Lung (tissue), 12 donors: ENCODE data around the gene DCLK1. TPM values are rescaled to one million over a fixed set of nuclear protein-coding genes. Genes with fewer than 3 reads are reported as not detected.

Experiments used
- ATAC-seq: fragments of 200-7000 bp; cut with Tn5 transposase; one replicate; pipeline ENCODE4 v1.9.1; 2020; ENCODE audit warnings: moderate number of reproducible peaks; ENCODE audit not compliant: insufficient read depth, low FRiP score
- DNase-seq, 3 donors: peaks; one replicate each; pipeline ENCODE4 v3.0.0-alpha.2; 2013 to 2017
- H3K27ac ChIP-seq, 2 donors: one replicate each; pipeline ENCODE4 v1.5.1; 2013; ENCODE audit warnings: mild to moderate bottlenecking in 2 of 2, moderate library complexity in 2 of 2, control low read depth in 1 of 2, inconsistent platforms in 1 of 2, low read depth in 1 of 2, low read length in 1 of 2
- H3K27me3 ChIP-seq, 3 donors: one replicate each; pipeline ENCODE4 v1.5.1; 2013; ENCODE audit warnings: low read length in 2 of 3; ENCODE audit not compliant: control insufficient read depth in 3 of 3, insufficient read depth in 3 of 3
- H3K36me3 ChIP-seq, 4 donors: one replicate each; pipeline ENCODE4 v1.5.1; 2013; ENCODE audit warnings: low read length in 4 of 4, mild to moderate bottlenecking in 1 of 4, moderate library complexity in 1 of 4; ENCODE audit not compliant: control insufficient read depth in 4 of 4, insufficient read depth in 4 of 4
- H3K4me1 ChIP-seq, 5 donors: one replicate each; pipeline ENCODE4 v1.5.1; 2013; ENCODE audit warnings: low read length in 5 of 5, mild to moderate bottlenecking in 2 of 5, moderate library complexity in 1 of 5; ENCODE audit not compliant: control insufficient read depth in 5 of 5, insufficient read depth in 5 of 5
- H3K4me3 ChIP-seq: one replicate; pipeline ENCODE4 v1.5.1; 2013; ENCODE audit warnings: mild to moderate bottlenecking, control low read depth, moderate library complexity
- H3K9ac ChIP-seq, 2 donors: one replicate each; pipeline ENCODE4 v1.5.1; 2013; ENCODE audit warnings: low read length in 2 of 2, control low read depth in 1 of 2; ENCODE audit not compliant: insufficient read depth in 1 of 2
- H3K9me3 ChIP-seq, 4 donors: one replicate each; pipeline ENCODE4 v1.5.1; 2013; ENCODE audit warnings: low read length in 3 of 4, mild to moderate bottlenecking in 1 of 4, moderate library complexity in 1 of 4; ENCODE audit not compliant: control insufficient read depth in 4 of 4, insufficient read depth in 3 of 4
- WGBS, 2 donors: extraction: QIAGEN DNeasy Blood & Tissue Kit; methylation state at CpG; one replicate each; pipeline ENCODE4 v1.1.7; 2013; 5-methylcytosine and 5-hydroxymethylcytosine counted together
- polyA plus RNA-seq, 2 donors: library from polyadenylated mRNA; stranded (reverse); fragments of 200-250 nt; gene quantifications; one replicate each; pipeline ENCODE4 v1.2.1, GENCODE V29; 2013
- total RNA-seq, 2 donors: library from RNA; depleted of rRNA in 1 of 2; stranded (reverse); fragments of >200 nt in 1 of 2; gene quantifications; one replicate each; pipeline ENCODE4 v1.2.1, GENCODE V29; 2014 to 2021
- TF ChIP-seq, protein P1 (sequence below): IDR thresholded peaks from 2 replicates; pipeline ENCODE4 v1.5.1; 2012; ENCODE audit warnings: mild to moderate bottlenecking; ENCODE audit errors: control extremely low read depth, extremely low read depth
- donor health status: control.
- donor health status: control.
- donor health status: Bipolar disorder and iron deficiency.
- donor health status: healthy.
- donor health status: DM: yes; HTN: yes; CAD: no.

Gene DCLK1
- total and polyA plus RNA-seq, 4 donors = 1.2 to 23.5 (median 7.0) TPM

GRCh38 chr13:36154567-36155291 is 23.5 kb upstream of the DCLK1 start:
- Histone ChIP-seq H3K4me1 (peaks cover 0 to 15% (median 2%) of the 10 kb centered on the region in 5 donors), H3K36me3 (no peaks in the 10 kb centered on the region), H3K4me3 (no peak overlapping the region), H3K9ac (no peak overlapping the region), H3K27ac (no peak overlapping the region), H3K27me3 (no peaks in the 10 kb centered on the region), H3K9me3 (no peaks in the 10 kb centered on the region)
- ATAC-seq = no peak
- TF ChIP-seq, protein P1, sequence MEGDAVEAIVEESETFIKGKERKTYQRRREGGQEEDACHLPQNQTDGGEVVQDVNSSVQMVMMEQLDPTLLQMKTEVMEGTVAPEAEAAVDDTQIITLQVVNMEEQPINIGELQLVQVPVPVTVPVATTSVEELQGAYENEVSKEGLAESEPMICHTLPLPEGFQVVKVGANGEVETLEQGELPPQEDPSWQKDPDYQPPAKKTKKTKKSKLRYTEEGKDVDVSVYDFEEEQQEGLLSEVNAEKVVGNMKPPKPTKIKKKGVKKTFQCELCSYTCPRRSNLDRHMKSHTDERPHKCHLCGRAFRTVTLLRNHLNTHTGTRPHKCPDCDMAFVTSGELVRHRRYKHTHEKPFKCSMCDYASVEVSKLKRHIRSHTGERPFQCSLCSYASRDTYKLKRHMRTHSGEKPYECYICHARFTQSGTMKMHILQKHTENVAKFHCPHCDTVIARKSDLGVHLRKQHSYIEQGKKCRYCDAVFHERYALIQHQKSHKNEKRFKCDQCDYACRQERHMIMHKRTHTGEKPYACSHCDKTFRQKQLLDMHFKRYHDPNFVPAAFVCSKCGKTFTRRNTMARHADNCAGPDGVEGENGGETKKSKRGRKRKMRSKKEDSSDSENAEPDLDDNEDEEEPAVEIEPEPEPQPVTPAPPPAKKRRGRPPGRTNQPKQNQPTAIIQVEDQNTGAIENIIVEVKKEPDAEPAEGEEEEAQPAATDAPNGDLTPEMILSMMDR = no peak
- WGBS, 2 donors = 8 to 11% methylated on average over 35 of the region's 35 CpGs
- DNase-seq = peak in 1 of 3 donors; percentile 22

- ATAC-seq (no peak), DNase-seq (no peak)
- no peak overlapping the region for H3K9ac ChIP-seq
- TF ChIP-seq, protein P1 = no peak
- no peaks in the 10 kb centered on the region for H3K9me3 ChIP-seq
- no peaks in the 10 kb centered on the region for H3K27me3 ChIP-seq
- H3K4me1 ChIP-seq = peaks cover 0 to 8% (median 2%) of the 10 kb centered on the region in 5 donors
- H3K36me3 ChIP-seq = no peaks in the 10 kb centered on the region
- 79 to 88% methylated on average over 1 of the region's 1 CpG for WGBS, 2 donors
- H3K27ac ChIP-seq = no peak overlapping the region
- no peak overlapping the region for H3K4me3 ChIP-seq
Measured at GRCh38 chr13:36151591-36151990, 20.4 kb upstream of the DCLK1 start.

- ATAC-seq = no peak
- Histone ChIP-seq H3K27me3 (no peaks in the 10 kb centered on the region), H3K27ac (no peak overlapping the region), H3K4me1 (peaks cover 0 to 2% (median 0%) of the 10 kb centered on the region in 5 donors), H3K9ac (no peak overlapping the region), H3K4me3 (no peak overlapping the region), H3K9me3 (no peaks in the 10 kb centered on the region), H3K36me3 (no peaks in the 10 kb centered on the region)
- TF ChIP-seq, protein P1 = no peak
- WGBS, 2 donors = 88 to 94% methylated on average over 1 of the region's 1 CpG
- DNase-seq = no peak
Measured at GRCh38 chr13:36148446-36148845, 17.3 kb upstream of the DCLK1 start.

DNA sequence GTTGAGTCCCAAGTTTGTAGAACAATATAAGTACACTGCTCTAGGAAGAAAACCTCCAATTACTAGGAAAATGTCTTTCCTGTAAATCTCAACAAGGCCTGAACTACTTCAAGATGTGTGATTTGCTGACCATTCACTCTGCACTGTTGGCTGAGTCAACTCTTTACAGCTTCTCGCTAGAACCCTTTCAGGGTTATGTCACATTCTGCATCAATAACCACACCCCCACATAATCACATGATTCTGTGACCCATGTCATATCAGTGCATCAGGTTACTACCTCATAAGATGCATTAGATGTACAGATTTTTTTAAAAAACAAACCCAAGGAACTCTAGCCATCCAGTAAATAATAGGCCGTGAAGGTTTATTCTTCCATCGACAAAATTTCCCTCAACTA is 16.1 kb upstream of the DCLK1 start:
- H3K36me3 ChIP-seq = no peaks in the 10 kb centered on the region
- H3K9me3 ChIP-seq = no peaks in the 10 kb centered on the region
- TF ChIP-seq, protein P1 = no peak
- DNase-seq = no peak
- H3K4me3 ChIP-seq = no peak overlapping the region
- ATAC-seq = no peak
- H3K27ac ChIP-seq = no peak overlapping the region
- H3K27me3 ChIP-seq = no peaks in the 10 kb centered on the region
- peaks cover 0 to 2% (median 0%) of the 10 kb centered on the region in 5 donors for H3K4me1 ChIP-seq
- WGBS, 2 donors = 93 to 95% methylated on average over 3 of the region's 3 CpGs
- no peak overlapping the region for H3K9ac ChIP-seq
